Brain microvascular endothelial cell (primary cell): ENCODE data around the gene MGST2.

ENCODE experiments used
- DNase-seq: peaks from one replicate; pipeline ENCODE4 v3.0.0-alpha.2; 2020
- H3K27ac ChIP-seq: fragments of 250-450 bp; sonication (Bioruptor Pico); 2 replicates; pipeline ENCODE4 v1.5.1; 2020; ENCODE audit warnings: mild to moderate bottlenecking, moderate library complexity
- H3K27me3 ChIP-seq: fragments of 250-450 bp; sonication (Bioruptor Pico); replicated peaks from 2 replicates; pipeline ENCODE4 v1.5.1; 2020; ENCODE audit warnings: mild to moderate bottlenecking
- H3K36me3 ChIP-seq: fragments of 250-450 bp; sonication (Bioruptor Pico); replicated peaks from 2 replicates; pipeline ENCODE4 v1.5.1; 2020; ENCODE audit warnings: mild to moderate bottlenecking
- H3K4me3 ChIP-seq: 2 replicates; pipeline ENCODE4 v1.5.1; 2011; ENCODE audit warnings: low read depth, mild to moderate bottlenecking, control low read depth, low read length, moderate library complexity
- in situ Hi-C: cut with HindIII; loops from 2 replicates; pipeline ENCODE4 v1.10.0; 2017; ENCODE audit warnings: low sequenced_read_pairs, low pct_ligation_motif_present
- TF ChIP-seq, protein P1 (sequence below): IDR thresholded peaks from 2 replicates; pipeline ENCODE4 v1.5.1; 2011; ENCODE audit warnings: low read depth, mild to moderate bottlenecking, moderate library complexity, low read length, control low read depth, inconsistent platforms; ENCODE audit errors: missing control alignments

MGST2 gene

DNA sequence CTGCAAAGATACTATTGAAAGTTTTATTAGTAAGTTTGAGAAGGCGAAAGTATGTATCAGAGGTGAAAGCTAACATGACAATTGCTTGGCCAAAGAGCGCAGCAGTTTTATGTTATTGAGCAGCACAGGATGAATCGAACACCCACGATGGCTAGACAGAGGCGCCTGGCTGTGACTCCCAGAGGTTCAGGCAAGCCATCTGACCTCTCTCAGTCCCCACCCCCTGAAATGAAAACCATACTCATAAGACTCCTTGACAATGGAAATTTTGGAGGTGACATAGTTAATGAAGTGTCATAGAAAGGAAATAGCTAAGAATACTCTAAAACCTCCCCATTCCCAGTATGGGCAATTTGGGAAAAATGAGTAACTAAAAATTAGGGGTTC is 70.6 kb downstream of the MGST2 start:
- Histone ChIP-seq H3K27ac (no peak overlapping the region), H3K27me3 (no peaks in the 10 kb centered on the region), H3K4me3 (no peak overlapping the region), H3K36me3 (no peaks in the 10 kb centered on the region)
- DNase-seq, result no peak
- TF ChIP-seq, protein P1, sequence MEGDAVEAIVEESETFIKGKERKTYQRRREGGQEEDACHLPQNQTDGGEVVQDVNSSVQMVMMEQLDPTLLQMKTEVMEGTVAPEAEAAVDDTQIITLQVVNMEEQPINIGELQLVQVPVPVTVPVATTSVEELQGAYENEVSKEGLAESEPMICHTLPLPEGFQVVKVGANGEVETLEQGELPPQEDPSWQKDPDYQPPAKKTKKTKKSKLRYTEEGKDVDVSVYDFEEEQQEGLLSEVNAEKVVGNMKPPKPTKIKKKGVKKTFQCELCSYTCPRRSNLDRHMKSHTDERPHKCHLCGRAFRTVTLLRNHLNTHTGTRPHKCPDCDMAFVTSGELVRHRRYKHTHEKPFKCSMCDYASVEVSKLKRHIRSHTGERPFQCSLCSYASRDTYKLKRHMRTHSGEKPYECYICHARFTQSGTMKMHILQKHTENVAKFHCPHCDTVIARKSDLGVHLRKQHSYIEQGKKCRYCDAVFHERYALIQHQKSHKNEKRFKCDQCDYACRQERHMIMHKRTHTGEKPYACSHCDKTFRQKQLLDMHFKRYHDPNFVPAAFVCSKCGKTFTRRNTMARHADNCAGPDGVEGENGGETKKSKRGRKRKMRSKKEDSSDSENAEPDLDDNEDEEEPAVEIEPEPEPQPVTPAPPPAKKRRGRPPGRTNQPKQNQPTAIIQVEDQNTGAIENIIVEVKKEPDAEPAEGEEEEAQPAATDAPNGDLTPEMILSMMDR, result no peak
- in situ Hi-C loops, result no loop called here

DNA sequence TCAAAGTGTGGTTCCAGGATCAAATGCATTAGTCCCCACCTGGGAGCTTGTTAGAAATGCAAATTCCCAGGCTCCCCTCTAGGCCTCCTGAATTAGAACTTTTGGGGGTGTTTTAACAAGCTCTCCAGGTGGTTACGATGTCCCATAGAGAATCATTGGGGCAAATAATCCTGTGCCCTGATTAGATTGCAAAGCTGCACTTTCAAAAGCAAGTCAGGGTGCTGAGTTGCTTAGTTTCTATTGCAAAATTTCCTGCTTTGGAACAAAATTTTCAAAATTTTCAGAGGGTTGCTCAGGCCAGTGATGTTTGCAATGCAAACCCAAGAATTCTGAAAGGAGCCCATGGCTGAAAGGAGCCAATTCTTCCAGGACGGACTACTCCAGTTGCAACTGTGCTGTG is 71.0 kb downstream of the MGST2 start:
- Histone ChIP-seq H3K27ac (no peak overlapping the region), H3K36me3 (no peaks in the 10 kb centered on the region), H3K27me3 (no peaks in the 10 kb centered on the region), H3K4me3 (no peak overlapping the region)
- in situ Hi-C loops, result no loop called here
- DNase-seq, result no peak
- TF ChIP-seq, protein P1, result no peak

DNA sequence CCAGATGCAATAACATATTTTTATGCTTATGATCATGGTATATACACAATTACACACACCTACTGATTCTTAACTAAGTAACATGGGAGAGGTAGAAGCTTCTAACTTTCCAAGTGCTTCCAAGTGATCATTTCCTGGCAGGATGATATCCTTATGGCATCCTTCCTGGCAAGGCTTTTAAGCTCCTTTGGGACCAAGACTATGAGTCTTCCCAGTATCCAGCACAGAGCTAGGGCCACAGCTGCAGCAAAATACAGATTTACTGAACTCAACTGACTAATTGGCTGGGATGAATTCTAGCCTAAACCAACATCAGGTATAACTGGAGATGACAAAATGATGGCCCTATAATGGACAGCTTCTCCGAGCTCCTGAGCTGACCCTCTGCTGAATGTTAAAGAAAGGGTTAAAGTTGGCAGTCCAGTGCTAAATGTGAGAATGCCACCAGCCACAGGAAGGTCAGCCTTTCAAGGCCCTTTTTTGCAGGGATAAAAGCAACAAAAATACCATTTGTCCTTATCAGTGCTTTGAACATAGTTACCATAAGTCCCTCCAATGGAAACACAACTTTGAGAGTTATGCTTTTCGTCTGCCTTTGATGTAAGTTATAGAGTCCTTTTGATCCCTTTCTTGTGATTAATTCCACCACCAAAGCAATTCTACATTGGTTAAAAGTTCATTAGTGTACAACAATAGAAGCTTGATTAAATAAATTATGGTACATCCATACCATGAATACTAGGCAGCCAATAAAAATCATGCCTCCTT is 73.4 kb downstream of the MGST2 start:
- DNase-seq, result no peak
- in situ Hi-C loops, result no loop called here

DNA sequence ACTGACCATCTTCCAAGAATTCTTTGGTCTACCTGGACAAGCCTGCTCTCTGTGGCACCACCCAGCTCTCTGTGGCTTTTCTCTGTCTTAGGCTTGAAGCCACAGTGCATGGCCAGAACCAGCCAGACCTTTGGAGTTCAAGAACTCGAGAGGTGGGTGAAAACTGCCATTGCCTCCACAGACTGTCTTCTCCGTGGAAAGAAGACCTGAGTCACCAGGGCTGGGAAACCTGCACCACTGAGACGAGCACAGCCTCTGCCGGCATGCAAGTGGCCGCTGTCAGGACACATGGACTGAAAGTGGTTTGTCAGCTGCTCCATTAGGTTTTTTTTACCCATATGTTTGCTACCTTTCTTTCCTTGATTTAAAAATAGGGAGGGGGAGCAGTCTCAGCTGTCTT is 74.5 kb downstream of the MGST2 start:
- no peak for DNase-seq
- TF ChIP-seq, protein P1, result no peak
- Histone ChIP-seq H3K27ac (no peak overlapping the region), H3K27me3 (no peaks in the 10 kb centered on the region), H3K4me3 (peak overlapping the region; percentile 6), H3K36me3 (no peaks in the 10 kb centered on the region)
- in situ Hi-C loops, result no loop called here

More for the DNA sequence above, 73.4 kb downstream of the MGST2 start:
- H3K27me3 ChIP-seq, result no peaks in the 10 kb centered on the region
- H3K4me3 ChIP-seq, result no peak overlapping the region
- TF ChIP-seq, protein P1, result no peak
- H3K27ac ChIP-seq, result no peak overlapping the region
- H3K36me3 ChIP-seq, result no peaks in the 10 kb centered on the region

DNA sequence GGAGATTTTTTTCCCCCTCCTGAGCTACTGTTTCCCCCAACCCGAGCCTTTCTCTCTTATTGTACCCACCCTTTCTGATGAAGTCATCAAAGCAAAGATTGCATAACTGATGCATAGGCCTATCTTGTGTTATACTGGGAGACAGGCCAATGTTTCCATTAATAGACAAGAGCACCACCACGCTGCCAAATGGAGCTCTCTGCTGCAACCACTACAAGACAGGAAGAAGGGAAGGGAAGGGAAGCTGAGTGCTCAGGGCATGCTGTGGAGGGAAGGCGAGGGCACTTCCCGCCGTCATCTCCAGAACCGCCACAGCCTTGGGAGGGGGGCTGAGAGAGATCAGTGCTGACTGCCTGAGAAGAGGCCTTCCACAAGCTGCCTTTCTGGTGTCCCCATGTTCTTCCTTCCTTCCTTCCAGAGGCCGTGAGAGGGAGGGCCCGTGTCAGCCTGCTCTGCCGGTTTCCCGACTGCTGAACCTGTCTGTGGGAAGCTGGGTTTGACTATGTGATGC is 75.0 kb downstream of the MGST2 start:
- DNase-seq, result peak; percentile 90
- in situ Hi-C loops, result no loop called here
- no peak overlapping the region for H3K27ac ChIP-seq

More for the DNA sequence above, 75.0 kb downstream of the MGST2 start:
- H3K27me3 ChIP-seq, result no peaks in the 10 kb centered on the region
- no peak overlapping the region for H3K4me3 ChIP-seq
- no peaks in the 10 kb centered on the region for H3K36me3 ChIP-seq
- TF ChIP-seq, protein P1, result peak; percentile 59
